Measurements from ENCODE around the gene GNPTAB. TPM values are rescaled to one million over a fixed set of nuclear protein-coding genes. Genes with fewer than 3 reads are reported as not detected.

The GNPTAB gene
- total and polyA plus RNA-seq, 2 of the 8 experiments (the other 6 are each of a cell fraction or from before 2014, with no cell fraction given), result 21.5 to 51.3 TPM

- Histone ChIP-seq H3K9me3 (ENCODE audit: insufficient read depth in 2 of 2, low read depth in 1 of 2, low read length in 1 of 2) (no peaks in the 10 kb centered on the region), H3K4me3 (ENCODE audit: extremely low read depth in 1 of 4, insufficient read depth in 2 of 4, low read depth in 3 of 4, low read length in 4 of 4) (peak within 1 kb of the TSS; percentile 57 to 80 (median 60)), H3K23me2 (ENCODE audit: low read depth, low read length) (peaks cover 10% of the 10 kb centered on the region; the same call in 1 of the 2 replicates), H4K5ac (ENCODE audit: insufficient read length, low read depth, low read length) (no peak within 1 kb of the TSS), H4K20me1 (replicated peaks in 1 of 2; ENCODE audit: control insufficient read depth in 1 of 2, insufficient read depth in 2 of 2, low read length in 2 of 2) (no peaks in the 10 kb centered on the region), H3K79me1 (ENCODE audit: low read depth, low read length) (no peaks in the 10 kb centered on the region), H2AK5ac (ENCODE audit: low read depth, low read length) (no peak within 1 kb of the TSS), H3K4ac (replicated peaks; ENCODE audit: insufficient read length, low read depth, low read length) (peak within 1 kb of the TSS; percentile 21), H3K79me2 (ENCODE audit: control insufficient read depth in 1 of 2, insufficient read depth in 2 of 2, low read length in 2 of 2) (no peaks in the 10 kb centered on the region), H2BK12ac (ENCODE audit: low read depth, low read length) (peak within 1 kb of the TSS; percentile 86), H2AFZ (ENCODE audit: low read length) (peak within 1 kb of the TSS; percentile 77; the same call in 1 of the 2 replicates), H3K56ac (replicated peaks; ENCODE audit: insufficient read length, low read depth, low read length) (peak within 1 kb of the TSS; percentile 93), H2BK20ac (ENCODE audit: low read length) (no peak within 1 kb of the TSS; the same call in 1 of the 2 replicates), H3K4me1 (replicated peaks in 1 of 4; ENCODE audit: control insufficient read depth in 3 of 4, insufficient read depth in 4 of 4, low read length in 3 of 4) (peaks cover 0 to 5% (median under 1%) of the 10 kb centered on the region in 4 experiments; a peak in 2 of 7 replicates), H3K14ac (ENCODE audit: insufficient read length) (no peak within 1 kb of the TSS), H3K23ac (ENCODE audit: insufficient read length) (no peak within 1 kb of the TSS), H3K18ac (ENCODE audit: extremely low read depth, low read length) (peak within 1 kb of the TSS; percentile 71), H2BK120ac (replicated peaks; ENCODE audit: low read depth, low read length) (no peak within 1 kb of the TSS), H3K36me3 (ENCODE audit: control insufficient read depth in 2 of 4, insufficient read depth in 4 of 4, low read length in 3 of 4) (no peaks in the 10 kb centered on the region), H4K91ac (replicated peaks; ENCODE audit: insufficient read length, low read length) (peak within 1 kb of the TSS; percentile 80), H3K27me3 (replicated peaks in 1 of 4; ENCODE audit: control insufficient read depth in 3 of 4, extremely low read depth in 1 of 4, insufficient read depth in 3 of 4, low read length in 3 of 4) (peaks cover 0 to 16% (median 8%) of the 10 kb centered on the region in 4 experiments; a peak in 4 of 7 replicates), H3K4me2 (ENCODE audit: insufficient read depth in 1 of 2, low read depth in 2 of 2, low read length in 2 of 2) (peak within 1 kb of the TSS; percentile 87 to 89), H2BK5ac (ENCODE audit: low read depth, low read length) (peak within 1 kb of the TSS; percentile 83; the same call in 1 of the 2 replicates), H3K27ac (ENCODE audit: low read depth, low read length) (peak within 1 kb of the TSS; percentile 79; the same call in 1 of the 2 replicates), H3K9ac (replicated peaks in 1 of 4; ENCODE audit: extremely low read depth in 1 of 4, low read depth in 3 of 4, low read length in 3 of 4) (peak within 1 kb of the TSS; percentile 9 to 86 (median 68)), H2BK15ac (ENCODE audit: low read length) (peak within 1 kb of the TSS; percentile 18; the same call in 1 of the 2 replicates), H4K8ac (ENCODE audit: extremely low read depth, insufficient read depth, low read length) (peak within 1 kb of the TSS; percentile 92; the same call in 1 of the 2 replicates)
- ChIA-PET POLR2A (ENCODE audit: partially characterized antibody) (interaction anchor here (0.6 to 1.3 kb wide), 3 partner anchors 9 to 17 kb away, joined by 3 read pairs; no protein-coding TSS in a partner anchor), CTCF (ENCODE audit: partially characterized antibody) (interaction anchor here (1.2 to 1.3 kb wide), 2 partner anchors 16 to 104 kb away, joined by 3 read pairs; no protein-coding TSS in a partner anchor)
- peak; percentile 41 to 85 for DNase-seq (ENCODE audit: low read depth in 1 of 2, low spot score in 2 of 2)
- no peak for FAIRE-seq
- 5% methylated on average over 52 of the region's 105 CpGs; no CpG with 5 or more reads in 1 of the 2 experiments for WGBS, 2 experiments (ENCODE audit: extremely low coverage in 1 of 2, insufficient coverage in 1 of 2, insufficient read length in 1 of 2, insufficient replicate concordance in 2 of 2, low coverage in 1 of 2, low lambda C conversion rate in 2 of 2, missing lambda C conversion rate in 1 of 2)
- no peak for TF ChIP-seq TEAD4 (IDR thresholded peaks at IDR 0.05; ENCODE audit: low read depth, low read length)
- TF ChIP-seq KDM1A (IDR thresholded peaks at IDR 0.05; ENCODE audit: borderline replicate concordance, low read length), result peak; percentile 23; the same call in 1 of the 2 replicates
- peak; percentile 90 for TF ChIP-seq MAX (IDR thresholded peaks at IDR 0.05)
- peak; percentile 83 for TF ChIP-seq ASH2L (IDR thresholded peaks at IDR 0.05; ENCODE audit: low read length)
- no peak for TF ChIP-seq CBX5 (IDR thresholded peaks at IDR 0.05; ENCODE audit: low read depth, low read length)
- no peak for TF ChIP-seq TCF12 (IDR thresholded peaks at IDR 0.05; ENCODE audit: low read depth, low read length)
- no peak for TF ChIP-seq KDM5A (IDR thresholded peaks at IDR 0.05; ENCODE audit: low read length)
- TF ChIP-seq SUZ12 (IDR thresholded peaks at IDR 0.05; ENCODE audit: low read length), result no peak
Measured at GRCh38 chr12:101876861-101877805, 46.4 kb upstream of the GNPTAB start, which contains the start of gene DRAM1. Gene DRAM1, plus strand, starts transcription at chr12:101877580. Its CDS starts 210 bp downstream, at chr12:101877790.
